SU-DHL-6 (cell line): ENCODE data around the gene FOXR2.

Experiments
- H2AFZ ChIP-seq: fragments of 200-600 bp; sonication (generic); 2 replicates; pipeline ENCODE4 v1.6.1; 2014; ENCODE audit warnings: low read depth, mild to moderate bottlenecking, moderate library complexity, mixed read lengths, antibody characterized with exemption, low read length; ENCODE audit not compliant: severe bottlenecking
- H3F3A ChIP-seq: fragments of 200-600 bp; shearing (Covaris generic); 2 replicates; pipeline ENCODE4 v1.6.0; 2016; ENCODE audit warnings: antibody characterized with exemption, mild to moderate bottlenecking; ENCODE audit not compliant: insufficient read depth
- H3K27ac ChIP-seq: fragments of 200-600 bp; sonication (generic); 2 replicates; pipeline ENCODE4 v1.5.1; 2016; ENCODE audit warnings: low read depth, mild to moderate bottlenecking, low read length, moderate library complexity, mixed read lengths
- H3K27me3 ChIP-seq: fragments of 200-600 bp; sonication (generic), shearing (Covaris generic); 2 replicates; pipeline ENCODE4 v1.6.0; 2014; ENCODE audit warnings: mild to moderate bottlenecking, low read length
- H3K36me3 ChIP-seq: fragments of 200-600 bp; sonication (generic); 2 replicates; pipeline ENCODE4 v1.6.1; 2014; ENCODE audit warnings: mild to moderate bottlenecking, low read length, mixed read lengths
- H3K4me2 ChIP-seq: fragments of 300-600, 200-600 bp; shearing (Covaris generic), sonication (generic); 2 replicates; pipeline ENCODE4 v1.6.0; 2014; ENCODE audit warnings: low read length, low read depth, mild to moderate bottlenecking; ENCODE audit not compliant: poor library complexity, severe bottlenecking
- H3K4me3 ChIP-seq: fragments of 200-600 bp; sonication (generic); 2 replicates; pipeline ENCODE4 v1.5.1; 2014; ENCODE audit warnings: antibody characterized with exemption, low read length, mild to moderate bottlenecking, mixed read lengths; ENCODE audit not compliant: insufficient read depth, poor library complexity, severe bottlenecking
- H3K79me2 ChIP-seq: fragments of 200-600 bp; sonication (generic); 2 replicates; pipeline ENCODE4 v1.6.1; 2014; ENCODE audit warnings: mild to moderate bottlenecking, low read length, moderate library complexity; ENCODE audit not compliant: insufficient read depth
- H3K9ac ChIP-seq: fragments of 200-600 bp; sonication (generic); 2 replicates; pipeline ENCODE4 v1.7.0; 2014; ENCODE audit warnings: mild to moderate bottlenecking, low read length
- H3K9me2 ChIP-seq: fragments of 200-600 bp; sonication (generic); replicated peaks from 2 replicates; pipeline ENCODE4 v1.6.1; 2014; ENCODE audit warnings: low read length; ENCODE audit not compliant: insufficient read depth
- H3K9me3 ChIP-seq: fragments of 200-600 bp; sonication (generic); 2 replicates; pipeline ENCODE4 v1.6.1; 2014; ENCODE audit warnings: low read length, mixed read lengths; ENCODE audit not compliant: insufficient read depth
- H4K20me1 ChIP-seq: fragments of 200-600 bp; sonication (generic); 2 replicates; pipeline ENCODE4 v1.6.1; 2014; ENCODE audit warnings: low read depth, mild to moderate bottlenecking, antibody characterized with exemption, low read length, moderate library complexity, mixed read lengths
- EZH2phosphoT487 ChIP-seq: fragments of 200-600 bp; sonication (generic), shearing (Covaris generic); conservative IDR thresholded peaks from 2 replicates; pipeline ENCODE4 v1.6.1; 2018; ENCODE audit warnings: mild to moderate bottlenecking, antibody characterized with exemption, low read length, moderate library complexity, mixed read lengths
- TF ChIP-seq, protein P1 (sequence below): fragments of 200-600 bp; sonication (generic); IDR thresholded peaks from one replicate; pipeline ENCODE4 v1.5.1; 2017; ENCODE audit warnings: antibody characterized with exemption, mild to moderate bottlenecking, low read length, moderate library complexity; ENCODE audit not compliant: insufficient read depth, poor library complexity, severe bottlenecking

The FOXR2 gene, protein sequence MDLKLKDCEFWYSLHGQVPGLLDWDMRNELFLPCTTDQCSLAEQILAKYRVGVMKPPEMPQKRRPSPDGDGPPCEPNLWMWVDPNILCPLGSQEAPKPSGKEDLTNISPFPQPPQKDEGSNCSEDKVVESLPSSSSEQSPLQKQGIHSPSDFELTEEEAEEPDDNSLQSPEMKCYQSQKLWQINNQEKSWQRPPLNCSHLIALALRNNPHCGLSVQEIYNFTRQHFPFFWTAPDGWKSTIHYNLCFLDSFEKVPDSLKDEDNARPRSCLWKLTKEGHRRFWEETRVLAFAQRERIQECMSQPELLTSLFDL

DNA sequence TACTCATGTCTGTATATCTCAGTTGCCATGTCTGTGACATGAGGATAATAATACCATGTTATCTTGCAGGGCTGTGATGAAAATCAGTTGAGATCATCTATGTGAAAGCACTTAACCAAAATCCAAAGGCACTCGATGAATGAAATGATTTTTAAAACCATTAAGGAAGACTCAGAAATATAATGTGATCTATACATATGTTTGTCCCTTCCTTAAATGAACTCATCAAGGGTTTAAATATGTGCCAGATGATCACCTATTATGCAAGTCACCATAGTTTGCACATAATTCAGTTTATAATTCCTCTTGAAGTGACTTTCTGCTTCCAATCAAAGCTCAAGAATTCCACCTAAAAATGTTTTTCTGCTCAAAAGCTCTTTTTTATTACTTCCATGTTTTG, at the start of gene FOXR2:
TSS of gene FOXR2 (plus strand) at position 301 of the 400 bp plus-strand sequence. CDS start 312 bp downstream, outside the sequence.
- no peaks in the 10 kb centered on the region for H3F3A ChIP-seq
- no peak within 1 kb of the TSS for H3K27ac ChIP-seq
- no peaks in the 10 kb centered on the region for H3K9me3 ChIP-seq
- no peak within 1 kb of the TSS for H3K4me3 ChIP-seq
- H3K79me2 ChIP-seq, result no peaks in the 10 kb centered on the region
- H3K4me2 ChIP-seq, result no peak within 1 kb of the TSS
- no peaks in the 10 kb centered on the region for H3K36me3 ChIP-seq
- H3K9me2 ChIP-seq, result no peaks in the 10 kb centered on the region
- no peak within 1 kb of the TSS for H2AFZ ChIP-seq
- no peak for TF ChIP-seq EZH2phosphoT487
- TF ChIP-seq, protein P1, sequence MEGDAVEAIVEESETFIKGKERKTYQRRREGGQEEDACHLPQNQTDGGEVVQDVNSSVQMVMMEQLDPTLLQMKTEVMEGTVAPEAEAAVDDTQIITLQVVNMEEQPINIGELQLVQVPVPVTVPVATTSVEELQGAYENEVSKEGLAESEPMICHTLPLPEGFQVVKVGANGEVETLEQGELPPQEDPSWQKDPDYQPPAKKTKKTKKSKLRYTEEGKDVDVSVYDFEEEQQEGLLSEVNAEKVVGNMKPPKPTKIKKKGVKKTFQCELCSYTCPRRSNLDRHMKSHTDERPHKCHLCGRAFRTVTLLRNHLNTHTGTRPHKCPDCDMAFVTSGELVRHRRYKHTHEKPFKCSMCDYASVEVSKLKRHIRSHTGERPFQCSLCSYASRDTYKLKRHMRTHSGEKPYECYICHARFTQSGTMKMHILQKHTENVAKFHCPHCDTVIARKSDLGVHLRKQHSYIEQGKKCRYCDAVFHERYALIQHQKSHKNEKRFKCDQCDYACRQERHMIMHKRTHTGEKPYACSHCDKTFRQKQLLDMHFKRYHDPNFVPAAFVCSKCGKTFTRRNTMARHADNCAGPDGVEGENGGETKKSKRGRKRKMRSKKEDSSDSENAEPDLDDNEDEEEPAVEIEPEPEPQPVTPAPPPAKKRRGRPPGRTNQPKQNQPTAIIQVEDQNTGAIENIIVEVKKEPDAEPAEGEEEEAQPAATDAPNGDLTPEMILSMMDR, result no peak
- H3K27me3 ChIP-seq, result no peaks in the 10 kb centered on the region
- H3K9ac ChIP-seq, result no peak within 1 kb of the TSS
- H4K20me1 ChIP-seq, result no peaks in the 10 kb centered on the region

DNA sequence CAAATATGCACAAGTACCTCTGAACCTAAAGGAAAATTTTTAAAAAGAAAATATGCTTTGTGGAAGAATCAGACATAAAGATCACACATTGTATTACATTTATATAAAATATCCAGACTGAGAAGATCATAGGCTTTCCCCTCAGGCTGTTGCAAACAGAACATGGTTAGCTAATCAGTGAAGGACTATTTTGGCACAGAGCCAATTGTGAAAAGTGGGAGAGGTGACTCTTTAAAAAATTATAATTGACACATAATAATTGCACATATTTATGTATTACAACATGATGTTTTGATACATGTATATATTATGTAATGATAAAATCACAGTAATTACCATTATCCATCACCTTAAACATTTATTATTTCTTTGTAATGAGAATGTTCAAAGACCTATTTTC, 44.1 kb upstream of the FOXR2 start:
- Histone ChIP-seq H3K27me3 (no peaks in the 10 kb centered on the region), H3K36me3 (no peaks in the 10 kb centered on the region), H3F3A (no peaks in the 10 kb centered on the region), H3K9me2 (no peaks in the 10 kb centered on the region), H2AFZ (no peak overlapping the region), H3K4me3 (no peak overlapping the region), H4K20me1 (no peaks in the 10 kb centered on the region), H3K4me2 (no peak overlapping the region), H3K79me2 (no peaks in the 10 kb centered on the region), H3K9me3 (no peaks in the 10 kb centered on the region), H3K27ac (no peak overlapping the region), H3K9ac (no peak overlapping the region)
- no peak for TF ChIP-seq EZH2phosphoT487
- TF ChIP-seq, protein P1, result no peak

DNA sequence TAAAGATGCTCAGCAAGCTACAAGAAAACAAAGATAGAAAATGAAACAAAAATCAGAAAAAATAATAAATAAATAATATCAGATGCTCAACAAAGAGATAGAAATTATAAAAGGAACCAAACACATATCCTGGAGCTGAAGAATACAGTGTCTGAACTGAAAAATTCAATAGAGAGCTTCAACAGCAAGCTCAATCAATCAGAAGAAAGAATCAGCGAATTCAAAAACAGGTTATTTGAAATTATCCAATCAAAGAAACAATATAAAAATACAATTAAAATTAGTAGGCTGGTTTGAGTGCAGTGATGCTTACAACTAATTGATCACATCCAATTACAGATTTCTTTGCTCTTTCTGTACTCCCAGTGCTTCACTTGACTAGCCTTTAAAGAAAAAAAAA, 40.8 kb upstream of the FOXR2 start:
- Histone ChIP-seq H3K79me2 (no peaks in the 10 kb centered on the region), H4K20me1 (no peaks in the 10 kb centered on the region), H3K27me3 (no peaks in the 10 kb centered on the region), H3K9me3 (no peaks in the 10 kb centered on the region), H3K27ac (no peak overlapping the region), H3F3A (no peaks in the 10 kb centered on the region), H3K9me2 (no peaks in the 10 kb centered on the region), H2AFZ (no peak overlapping the region), H3K4me3 (no peak overlapping the region), H3K36me3 (no peaks in the 10 kb centered on the region), H3K4me2 (no peak overlapping the region), H3K9ac (no peak overlapping the region)
- TF ChIP-seq, protein P1, result no peak
- TF ChIP-seq EZH2phosphoT487, result no peak
